PC-9 (cell line): ENCODE data around the gene ING5. TPM values are rescaled to one million over a fixed set of nuclear protein-coding genes. Genes with fewer than 3 reads are reported as not detected.
"Not testable (repeated sequence)": the region's sequence is repeated elsewhere in the genome, so short reads cannot be mapped to it uniquely, and the experiment has no call there.

ENCODE experiments used
- BruUV-seq: library from RNA; stranded (reverse); fragments of 400-500 nt; replicated peaks from 2 replicates; lab custom pipeline; 2021; lab: Mats Ljungman, UMichigan
- CTCF ChIA-PET: fragments of 300-600 bp; sonication (Branson Sonifier 250); formaldehyde crosslinking; loops from one replicate; lab custom pipeline; 2022; ENCODE audit warnings: antibody characterized with exemption; lab: Charles Lee
- POLR2A ChIA-PET: fragments of 300-600 bp; sonication (Branson Sonifier 250); formaldehyde crosslinking; loops from one replicate; lab custom pipeline; 2022; ENCODE audit warnings: antibody characterized with exemption; ENCODE audit not compliant: unreplicated experiment; lab: Charles Lee
- DNase-seq, 2 experiments: peaks; one replicate each; pipeline versions ENCODE4 v3.0.0 to v3.0.0-alpha.2; 2015 to 2022; ENCODE audit warnings: mixed read lengths in 1 of 2
- H2AFZ ChIP-seq: fragments of 200-600 bp; sonication (generic); 2 replicates; pipeline ENCODE4 v1.8.1; 2017; ENCODE audit warnings: antibody characterized with exemption
- H3F3A ChIP-seq: fragments of 200-600 bp; sonication (generic); 2 replicates; pipeline ENCODE4 v1.8.1; 2017; ENCODE audit warnings: antibody characterized with exemption, mild to moderate bottlenecking, low read depth; ENCODE audit not compliant: insufficient read depth
- H3K27ac ChIP-seq: fragments of 200-600 bp; sonication (generic); 2 replicates; pipeline ENCODE4 v1.6.1; 2016; ENCODE audit warnings: mixed run types
- H3K27me3 ChIP-seq: fragments of 200-600 bp; sonication (generic); 2 replicates; pipeline ENCODE4 v1.6.1; 2016; ENCODE audit warnings: low read depth, mixed run types; ENCODE audit not compliant: insufficient read depth
- H3K36me3 ChIP-seq: fragments of 200-600 bp; sonication (generic); 2 replicates; pipeline ENCODE4 v1.6.1; 2016; ENCODE audit warnings: low read depth, mixed run types
- H3K4me1 ChIP-seq: fragments of 200-600 bp; sonication (generic); replicated peaks from 2 replicates; pipeline ENCODE4 v1.6.1; 2016; ENCODE audit warnings: mixed run types; ENCODE audit not compliant: insufficient read depth
- H3K4me2 ChIP-seq: fragments of 200-600 bp; sonication (generic); 2 replicates; pipeline ENCODE4 v1.6.1; 2017; ENCODE audit warnings: mixed run types
- H3K4me3 ChIP-seq: fragments of 200-600 bp; sonication (generic); 2 replicates; pipeline ENCODE4 v1.6.1; 2016; ENCODE audit warnings: mixed run types
- H3K79me2 ChIP-seq: fragments of 200-600 bp; sonication (generic); 2 replicates; pipeline ENCODE4 v1.6.1; 2017; ENCODE audit warnings: low read depth, mixed run types
- H3K9me2 ChIP-seq: fragments of 200-600 bp; sonication (generic); 2 replicates; pipeline ENCODE4 v1.8.1; 2017; ENCODE audit warnings: mild to moderate bottlenecking; ENCODE audit not compliant: insufficient read depth
- H3K9me3 ChIP-seq: fragments of 200-600 bp; sonication (generic); 2 replicates; pipeline ENCODE4 v1.8.1; 2016; ENCODE audit warnings: low read depth; ENCODE audit not compliant: insufficient read depth
- H4K20me1 ChIP-seq: fragments of 200-600 bp; sonication (generic); 2 replicates; pipeline ENCODE4 v1.8.1; 2017; ENCODE audit not compliant: insufficient read depth
- CTCF ChIP-seq: fragments of 200-600 bp; sonication (generic); conservative IDR thresholded peaks from 2 replicates; pipeline ENCODE4 v1.6.1; 2017; ENCODE audit warnings: mixed run types, antibody characterized with exemption, mild to moderate bottlenecking, moderate library complexity
- EZH2 ChIP-seq: fragments of 200-600 bp; sonication (generic); IDR thresholded peaks from 2 replicates; pipeline ENCODE4 v1.8.0; 2017; ENCODE audit warnings: antibody characterized with exemption, low read depth
- intact Hi-C: fragments of 100-400 bp; cut with micrococcal nuclease; formaldehyde crosslinking; loops from one replicate; pipeline ENCODE4 v1.10.0; 2022; ENCODE audit not compliant: unreplicated experiment
- total RNA-seq: library from RNA; stranded (reverse); gene quantifications from 2 replicates; pipeline ENCODE4 v1.2.3, GENCODE V29; 2021

The ING5 gene
- total RNA-seq, 1 experiment from 2014 or later: 79.7 TPM

GRCh38 chr2:241742320-241742939 is 40.6 kb downstream of the ING5 start:
- Histone ChIP-seq H3K4me3 (no peak overlapping the region), H2AFZ (no peak overlapping the region), H3K36me3 (peaks cover 3% of the 10 kb centered on the region; the same call in 1 of the 2 replicates), H3K4me2 (no peak overlapping the region), H3K9me3 (no peaks in the 10 kb centered on the region), H3F3A (no peaks in the 10 kb centered on the region; the same call in 1 of the 2 replicates), H3K9me2 (no peaks in the 10 kb centered on the region), H3K27me3 (no peaks in the 10 kb centered on the region), H4K20me1 (peaks cover 37% of the 10 kb centered on the region), H3K4me1 (no peaks in the 10 kb centered on the region), H3K27ac (no peak overlapping the region), H3K79me2 (peaks cover 5% of the 10 kb centered on the region; the same call in 1 of the 2 replicates)
- no TSS peak for BruUV-seq
- DNase-seq: no peak
- ChIA-PET CTCF (no interaction called here), POLR2A (no interaction called here)
- TF ChIP-seq EZH2 (no peak), CTCF (no peak)
- intact Hi-C loops: no loop called here

GRCh38 chr2:241743008-241743407 is 41.2 kb downstream of the ING5 start:
- CTCF ChIA-PET, H3K79me2 ChIP-seq, intact Hi-C loops, DNase-seq, H3K9me2 ChIP-seq, H3K27ac ChIP-seq, H3K4me3 ChIP-seq, H3F3A ChIP-seq, H3K36me3 ChIP-seq, H3K4me2 ChIP-seq, H3K27me3 ChIP-seq, H3K4me1 ChIP-seq, H2AFZ ChIP-seq, POLR2A ChIA-PET, BruUV-seq, H3K9me3 ChIP-seq: not testable (repeated sequence)
- H4K20me1 ChIP-seq: peaks cover 31% of the 10 kb centered on the region

- Histone ChIP-seq H3K4me2 (no peak overlapping the region), H3K27ac (no peak overlapping the region), H3K27me3 (no peaks in the 10 kb centered on the region), H3F3A (no peaks in the 10 kb centered on the region), H3K36me3 (0 out of 2 replicates have a peak, but pooled peaks cover 3% of the 10 kb centered on the region), H3K4me1 (no peaks in the 10 kb centered on the region), H3K9me3 (no peaks in the 10 kb centered on the region), H3K79me2 (no peaks in the 10 kb centered on the region), H4K20me1 (peaks cover 29% of the 10 kb centered on the region), H3K9me2 (no peaks in the 10 kb centered on the region), H3K4me3 (no peak overlapping the region), H2AFZ (no peak overlapping the region)
- POLR2A ChIA-PET: no interaction called here
- TF ChIP-seq EZH2 (no peak), CTCF (no peak)
- DNase-seq: no peak
- intact Hi-C loops: no loop called here
- CTCF ChIA-PET: no interaction called here
- BruUV-seq: no TSS peak
These were observed 41.8 kb downstream of the ING5 start for GRCh38 chr2:241743620-241744019.
